ENCODE results near the gene RGS6. TPM values are rescaled to one million over a fixed set of nuclear protein-coding genes. Genes with fewer than 3 reads are reported as not detected.

The RGS6 gene
- total RNA-seq, 1 donor from 2014 or later, result not detected

DNA sequence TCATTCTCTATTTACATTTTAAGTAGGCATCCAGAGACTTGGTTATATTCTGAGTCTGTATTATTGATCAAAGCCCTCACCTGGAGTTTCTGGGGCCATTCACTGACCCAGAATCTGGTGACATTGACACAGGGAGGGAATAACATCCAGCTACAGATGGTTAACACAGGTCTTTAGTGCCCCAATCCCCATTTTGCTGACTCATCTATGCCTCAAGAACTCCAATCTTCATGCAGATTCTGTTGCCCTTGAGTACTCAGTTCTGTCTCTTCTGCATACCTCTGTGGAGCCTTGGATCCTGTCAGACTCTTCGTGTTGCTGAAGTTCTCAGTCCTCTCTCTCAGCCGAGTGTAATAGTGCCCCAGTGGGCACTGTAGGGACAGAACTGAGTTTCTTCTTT, 208.9 kb downstream of the RGS6 start:
- intact Hi-C loops (cut with micrococcal nuclease), result no loop called here
- Mint-ChIP-seq H3K27me3 (peaks cover 16% of the 10 kb centered on the region), H3K27ac (no peak overlapping the region), H3K9me3 (no peaks in the 10 kb centered on the region), H3K4me1 (no peaks in the 10 kb centered on the region), H3K36me3 (ENCODE audit: low read depth) (no peaks in the 10 kb centered on the region), H3K4me3 (no peak overlapping the region)
- ChIA-PET CTCF (interaction anchor here (2.1 kb wide), 1 partner anchor 16 kb away, joined by 4 read pairs; no protein-coding TSS in a partner anchor), POLR2A (no interaction called here)
- ATAC-seq (ENCODE audit: low read depth) (no peak), DNase-seq (no peak)
- TF ChIP-seq CTCF (IDR thresholded peaks at IDR 0.05), result no peak

DNA sequence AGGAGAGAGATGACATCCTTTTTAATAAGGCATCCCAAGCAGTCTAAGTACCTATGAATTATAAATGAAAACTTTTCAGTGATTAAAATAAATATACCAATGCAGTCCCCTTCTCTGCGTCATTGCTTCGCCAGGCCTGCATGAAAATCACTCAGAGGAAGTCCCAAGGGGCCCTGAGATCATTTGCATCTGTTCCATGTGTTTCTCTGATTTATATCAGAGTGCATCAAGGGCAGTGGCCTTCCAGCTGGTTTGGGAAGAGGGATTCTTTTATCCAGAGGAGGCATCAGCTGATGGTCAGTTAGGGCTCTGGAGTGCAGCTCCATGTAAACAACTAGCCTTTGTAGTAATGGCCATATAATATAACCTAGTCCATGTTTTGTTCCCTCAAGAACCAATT, 210.1 kb downstream of the RGS6 start:
- no peaks in the 10 kb centered on the region for H3K9me3 Mint-ChIP-seq
- no peak overlapping the region for H3K4me3 Mint-ChIP-seq
- H3K27ac Mint-ChIP-seq, result no peak overlapping the region
- no peaks in the 10 kb centered on the region for H3K36me3 Mint-ChIP-seq (ENCODE audit: low read depth)
- POLR2A ChIA-PET, result no interaction called here
- no peak for DNase-seq
- CTCF ChIA-PET, result no interaction called here
- H3K4me1 Mint-ChIP-seq, result no peaks in the 10 kb centered on the region
- H3K27me3 Mint-ChIP-seq, result peaks cover 23% of the 10 kb centered on the region
- intact Hi-C loops (cut with micrococcal nuclease), result no loop called here
- ATAC-seq (ENCODE audit: low read depth), result no peak
- TF ChIP-seq CTCF (IDR thresholded peaks at IDR 0.05), result no peak

- H3K4me1 Mint-ChIP-seq, result no peaks in the 10 kb centered on the region
- CTCF ChIA-PET, result no interaction called here
- intact Hi-C loops (cut with micrococcal nuclease), result no loop called here
- POLR2A ChIA-PET, result no interaction called here
- H3K4me3 Mint-ChIP-seq, result no peak overlapping the region
- H3K27ac Mint-ChIP-seq, result no peak overlapping the region
- no peaks in the 10 kb centered on the region for H3K9me3 Mint-ChIP-seq
- DNase-seq (no peak), ATAC-seq (ENCODE audit: low read depth) (no peak)
- no peaks in the 10 kb centered on the region for H3K36me3 Mint-ChIP-seq (ENCODE audit: low read depth)
- peaks cover 25% of the 10 kb centered on the region for H3K27me3 Mint-ChIP-seq
- no peak for TF ChIP-seq CTCF (IDR thresholded peaks at IDR 0.05)
Observed at GRCh38 chr14:72146241-72146640, 214.0 kb downstream of the RGS6 start.

DNA sequence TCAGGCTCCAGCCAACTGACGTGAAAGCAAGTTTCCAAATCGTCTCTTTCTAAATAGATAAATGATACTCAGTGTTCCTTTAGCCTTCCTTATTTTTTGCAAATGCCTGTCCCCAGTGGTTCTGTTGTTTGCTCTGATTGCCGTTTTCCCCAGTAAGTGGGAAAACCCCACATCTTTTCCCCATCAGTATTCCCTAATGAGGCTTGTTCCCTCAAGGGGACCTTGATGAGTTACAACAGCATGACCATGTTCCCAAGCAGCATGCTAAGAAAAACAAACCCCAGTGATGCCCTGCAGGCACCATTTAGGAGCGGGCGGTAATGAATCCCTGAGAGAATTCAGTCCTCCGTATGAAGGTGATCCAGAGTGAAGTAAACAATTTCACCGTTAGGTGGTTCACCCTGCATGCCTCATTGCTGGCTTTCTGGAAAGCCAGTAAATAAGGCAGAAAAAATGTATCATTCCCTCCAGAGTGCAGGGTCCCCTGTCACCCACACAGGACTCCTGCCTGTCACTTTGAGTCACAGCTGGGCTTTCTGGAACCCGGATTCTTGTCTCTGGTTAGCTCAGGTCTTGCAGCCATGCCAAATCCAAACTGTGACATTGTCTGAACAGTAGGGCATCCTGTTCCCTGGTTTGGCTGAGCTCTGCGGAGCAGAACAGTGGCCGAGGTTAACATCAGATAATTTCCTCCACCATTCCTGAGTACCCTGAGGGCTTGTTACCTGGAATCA, 222.6 kb downstream of the RGS6 start:
- ChIA-PET CTCF (no interaction called here), POLR2A (no interaction called here)
- ATAC-seq (ENCODE audit: low read depth) (no peak), DNase-seq (no peak)
- Mint-ChIP-seq H3K4me3 (no peak overlapping the region), H3K27me3 (peaks cover 8% of the 10 kb centered on the region), H3K27ac (no peak overlapping the region), H3K9me3 (peaks cover 6% of the 10 kb centered on the region), H3K4me1 (no peaks in the 10 kb centered on the region), H3K36me3 (ENCODE audit: low read depth) (no peaks in the 10 kb centered on the region)
- intact Hi-C loops (cut with micrococcal nuclease), result no loop called here
- TF ChIP-seq CTCF (IDR thresholded peaks at IDR 0.05), result no peak

DNA sequence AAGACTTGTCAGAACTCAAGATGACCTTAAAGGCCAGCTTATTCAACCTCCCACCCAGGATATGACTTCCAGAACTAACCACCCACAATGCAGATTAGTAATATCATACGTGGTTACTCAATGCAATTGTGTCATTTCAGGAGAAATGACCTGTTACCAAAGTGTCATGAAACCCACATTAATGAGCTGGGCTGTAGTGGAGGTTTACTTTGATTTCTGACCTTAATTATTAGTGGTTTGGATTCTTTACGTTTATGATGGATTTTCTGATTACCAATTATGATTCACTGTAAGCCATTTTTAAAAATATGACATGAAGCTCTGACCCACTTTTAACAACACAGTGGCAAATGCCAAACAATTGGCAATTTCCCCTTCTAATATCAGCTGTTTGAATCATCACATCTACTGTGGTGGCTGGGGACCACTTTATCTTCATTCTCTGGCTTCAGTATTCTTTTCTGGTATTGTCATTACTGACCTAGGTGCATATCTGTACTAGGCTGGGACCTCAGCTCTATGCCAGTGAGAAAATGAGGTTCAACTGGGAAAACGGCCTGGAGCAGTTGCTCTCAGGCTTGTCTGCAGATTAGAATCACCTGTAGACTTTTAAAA, 223.3 kb downstream of the RGS6 start:
- no peaks in the 10 kb centered on the region for H3K4me1 Mint-ChIP-seq
- ChIA-PET CTCF (no interaction called here), POLR2A (no interaction called here)
- TF ChIP-seq CTCF (IDR thresholded peaks at IDR 0.05), result no peak
- intact Hi-C loops (cut with micrococcal nuclease), result no loop called here
- H3K9me3 Mint-ChIP-seq, result peaks cover 6% of the 10 kb centered on the region
- H3K27me3 Mint-ChIP-seq, result peaks cover 9% of the 10 kb centered on the region
- no peak overlapping the region for H3K4me3 Mint-ChIP-seq
- no peaks in the 10 kb centered on the region for H3K36me3 Mint-ChIP-seq (ENCODE audit: low read depth)
- no peak overlapping the region for H3K27ac Mint-ChIP-seq
- ATAC-seq (ENCODE audit: low read depth) (no peak), DNase-seq (no peak)
